Measurements from ENCODE around the gene MBD3L4. TPM values are rescaled to one million over a fixed set of nuclear protein-coding genes. Genes with fewer than 3 reads are reported as not detected.

Gene MBD3L4
- total and polyA plus RNA-seq, 2 donors (not counting 3 experiments of a cell fraction or from before 2014, with no cell fraction given): not detected

GRCh38 chr19:7067716-7068115 is 27.7 kb upstream of the MBD3L4 start:
- DNase-seq (ENCODE audit: low read depth, low spot score): no peak
- FAIRE-seq: no peak
- no TSS peak for BruUV-seq (replicated peaks)
- H3K79me2 ChIP-seq (ENCODE audit: control insufficient read depth, insufficient read depth, low read length): peaks cover 9% of the 10 kb centered on the region
- peaks cover 2 to 6% of the 10 kb centered on the region in 2 experiments for H3K36me3 ChIP-seq (ENCODE audit: control insufficient read depth in 2 of 2, extremely low read depth in 1 of 2, insufficient read depth in 2 of 2, low read length in 2 of 2)
- H3K27me3 ChIP-seq (ENCODE audit: control insufficient read depth in 2 of 2, insufficient read depth in 2 of 2, low read length in 2 of 2): no peaks in the 10 kb centered on the region
- no peaks in the 10 kb centered on the region for H4K20me1 ChIP-seq (replicated peaks; ENCODE audit: control insufficient read depth, extremely low read depth, insufficient read depth, low read length)
- H3K4me1 ChIP-seq (ENCODE audit: control insufficient read depth, extremely low read depth, insufficient read depth, low read length): peaks cover 7% of the 10 kb centered on the region
- POLR2A ChIA-PET: interaction anchor here (0.5 kb wide), 1 partner anchor 421 kb away, joined by 7 read pairs; no protein-coding TSS in a partner anchor
- no peaks in the 10 kb centered on the region for H3K9me3 ChIP-seq (replicated peaks; ENCODE audit: control insufficient read depth, insufficient read depth, low read length)
- dilution Hi-C loops (cut with MboI; ENCODE audit: extremely low pct_ligation_motif_present, low sequenced_read_pairs) (no loop called here), intact Hi-C loops (cut with micrococcal nuclease) (no loop called here)
- TF ChIP-seq JUN (IDR thresholded peaks at IDR 0.05; ENCODE audit: borderline replicate concordance, insufficient read depth, insufficient read length, low read depth) (no peak), CTCF (IDR thresholded peaks at IDR 0.05; ENCODE audit: extremely low read depth in 1 of 2, insufficient read depth in 1 of 2, low read depth in 1 of 2, low read length in 2 of 2) (no peak), POLR2AphosphoS5 (IDR thresholded peaks at IDR 0.05; ENCODE audit: insufficient read depth, low read depth, low read length) (no peak), POLR2A (IDR thresholded peaks at IDR 0.05; ENCODE audit: low read depth, low read length) (no peak), GATA2 (IDR thresholded peaks at IDR 0.05; ENCODE audit: insufficient read depth, insufficient read length, low read depth, low read length) (no peak), FOS (IDR thresholded peaks at IDR 0.05; ENCODE audit: borderline replicate concordance, insufficient read depth, low read length) (no peak), EZH2 (IDR thresholded peaks at IDR 0.05; ENCODE audit: borderline replicate concordance, low read depth, low read length, severe bottlenecking) (no peak), MYC (IDR thresholded peaks at IDR 0.05; ENCODE audit: low read depth, low read length) (no peak), MAX (IDR thresholded peaks at IDR 0.05; ENCODE audit: insufficient read depth, insufficient read length) (no peak)
- H3K9ac ChIP-seq (replicated peaks; ENCODE audit: extremely low read depth, insufficient read depth, low read length): no peak overlapping the region
- CTCF ChIA-PET: no interaction called here
- H2AFZ ChIP-seq (ENCODE audit: low read depth, low read length): no peak overlapping the region
- H3K4me3 ChIP-seq (replicated peaks in 1 of 3; ENCODE audit: insufficient read depth in 1 of 3, low read depth in 1 of 3, low read length in 3 of 3): no peak overlapping the region
- no peaks in the 10 kb centered on the region for H3K9me1 ChIP-seq (replicated peaks; ENCODE audit: control insufficient read depth, extremely low read depth, insufficient read depth, low read length)
- H3K4me2 ChIP-seq (ENCODE audit: insufficient read depth, low read length): no peak overlapping the region
- no peak overlapping the region for H3K27ac ChIP-seq (ENCODE audit: insufficient read depth, low read depth, low read length)

Data from endothelial cell of umbilical vein (primary cell).